GM21526 (cell line): Measurements from ENCODE around the gene ERICH6.

Source experiments
- ATAC-seq: cut with Tn5 transposase; IDR thresholded peaks from one replicate; pipeline ENCODE4 v1.9.1; 2021; ENCODE audit warnings: moderate library complexity; ENCODE audit not compliant: unreplicated experiment, low FRiP score

The ERICH6 gene

GRCh38 chr3:150703756-150704344 is at the start of gene ERICH6:
Gene ERICH6 (minus strand): TSS chr3:150703920. CDS start chr3:150703898, 22 bp downstream.
- peak; percentile 99 for ATAC-seq

GRCh38 chr3:150751781-150752263 is 48.1 kb upstream of the ERICH6 start:
- ATAC-seq = no peak

- no peak for ATAC-seq
Observed at GRCh38 chr3:150749255-150749654, 45.5 kb upstream of the ERICH6 start.

GRCh38 chr3:150748684-150749047 is 44.9 kb upstream of the ERICH6 start:
- ATAC-seq = no peak

- ATAC-seq = no peak
Observed at GRCh38 chr3:150747886-150748683, 44.4 kb upstream of the ERICH6 start.

GRCh38 chr3:150746791-150747590 is 43.3 kb upstream of the ERICH6 start:
- ATAC-seq = no peak

GRCh38 chr3:150745832-150746231 is 42.1 kb upstream of the ERICH6 start:
- no peak for ATAC-seq

GRCh38 chr3:150744919-150745211 is 41.1 kb upstream of the ERICH6 start:
- ATAC-seq = no peak

GRCh38 chr3:150744041-150744918 is 40.6 kb upstream of the ERICH6 start:
- ATAC-seq = no peak

- ATAC-seq = no peak
Observed at GRCh38 chr3:150743508-150743907, 39.8 kb upstream of the ERICH6 start.

GRCh38 chr3:150742679-150743078 is 39.0 kb upstream of the ERICH6 start:
- ATAC-seq = no peak

GRCh38 chr3:150742141-150742523 is 38.4 kb upstream of the ERICH6 start:
- no peak for ATAC-seq

- no peak for ATAC-seq
Observed at GRCh38 chr3:150741497-150742140, 37.9 kb upstream of the ERICH6 start.

- no peak for ATAC-seq
Observed at GRCh38 chr3:150740733-150741496, 37.2 kb upstream of the ERICH6 start.

- ATAC-seq = peak; percentile 34
Observed at GRCh38 chr3:150739877-150740645, 36.3 kb upstream of the ERICH6 start.

GRCh38 chr3:150739200-150739863 is 35.6 kb upstream of the ERICH6 start:
- ATAC-seq = peak; percentile 34

- ATAC-seq = no peak
Observed at GRCh38 chr3:150738688-150739087, 35.0 kb upstream of the ERICH6 start.
